Esophagus squamous epithelium (tissue), 4 donors: ENCODE measurements around the gene RGL2.
A peak's percentile ranks its signal among the peaks of the same experiment; 100 is the strongest.

Experiments used
- CTCF ChIP-seq, 6 experiments: fragments of 450-650 bp in 4 of 6; fragments of 200-600 bp in 2 of 6; sonication (generic) in 2 of 6; IDR thresholded peaks; one replicate each; pipeline ENCODE4 v1.5.1; 2016 to 2019; ENCODE audit warnings: antibody characterized with exemption in 6 of 6, mild to moderate bottlenecking in 4 of 6, moderate library complexity in 4 of 6
- POLR2A ChIP-seq, 4 donors: fragments of 450-650 bp; IDR thresholded peaks; one replicate each; pipeline ENCODE4 v1.6.1; 2017; ENCODE audit warnings: antibody characterized with exemption in 4 of 4, mild to moderate bottlenecking in 4 of 4, moderate library complexity in 3 of 4

DNA sequence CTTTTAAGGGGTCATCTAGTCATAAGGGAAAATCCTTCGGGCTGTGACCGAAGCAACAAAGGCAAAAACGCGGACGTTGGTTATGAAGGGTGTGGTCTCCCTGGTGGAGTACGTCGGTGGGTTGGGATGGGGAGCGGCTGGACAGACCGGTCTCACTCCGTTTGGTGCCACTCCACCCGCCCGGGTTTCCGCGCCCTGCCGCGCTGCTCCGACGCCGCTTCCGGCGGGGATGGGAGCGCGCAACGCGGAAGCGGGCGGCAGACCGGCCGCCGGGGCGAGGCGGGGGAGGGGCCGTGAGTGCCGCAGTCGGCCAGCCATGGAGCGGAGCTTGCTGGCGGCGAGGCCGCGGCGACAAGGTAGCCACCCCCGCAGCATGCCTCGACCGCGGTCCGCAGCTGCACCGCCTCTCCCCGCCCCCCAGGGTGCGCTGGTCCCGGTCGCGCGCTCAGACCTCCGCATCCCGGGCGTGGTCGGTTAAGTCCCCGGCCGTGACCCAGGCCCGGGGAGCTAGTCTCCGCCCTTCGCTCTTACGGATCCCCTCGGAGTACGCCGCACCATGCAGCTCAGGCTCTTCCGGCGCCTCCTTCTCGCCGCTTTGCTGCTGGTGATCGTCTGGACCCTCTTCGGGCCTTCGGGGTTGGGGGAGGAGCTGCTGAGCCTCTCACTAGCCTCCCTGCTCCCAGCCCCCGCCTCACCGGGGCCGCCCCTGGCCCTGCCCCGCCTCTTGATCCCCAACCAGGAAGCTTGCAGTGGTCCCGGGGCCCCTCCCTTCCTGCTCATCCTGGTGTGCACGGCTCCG is 21.7 kb downstream of the RGL2 start, which contains the start of gene B3GALT4:
- peak in 3 of 4 donors; percentile 58 to 91 (median 68) for TF ChIP-seq POLR2A (IDR thresholded peaks at IDR 0.05)
- TF ChIP-seq CTCF (IDR thresholded peaks at IDR 0.05): peak in 5 of 6 experiments; percentile 37 to 70 (median 55)
